Gastrocnemius medialis (tissue), 4 donors: ENCODE measurements around the gene ZNF526. TPM values are rescaled to one million over a fixed set of nuclear protein-coding genes. Genes with fewer than 3 reads are reported as not detected.

Experiments
- ATAC-seq, 2 donors: fragments of 150-250 bp; one replicate each; pipeline ENCODE4 v1.9.1; 2016
- DNase-seq, 2 donors: peaks; one replicate each; pipeline ENCODE4 v3.0.0-alpha.2; 2019
- H3K27ac ChIP-seq, 4 donors: fragments of 200-600 bp; sonication (generic); 1 replicate in 1 of 4; 2 replicates in 3 of 4; pipeline ENCODE4 v1.5.1; 2016 to 2018; ENCODE audit warnings: mild to moderate bottlenecking in 2 of 4, moderate library complexity in 1 of 4
- H3K27me3 ChIP-seq, 3 donors: fragments of 200-600 bp; sonication (generic) in 2 of 3; 1 replicate in 1 of 3; 2 replicates in 2 of 3; pipeline versions ENCODE4 v1.5.1 to v1.6.0; 2016 to 2019; ENCODE audit warnings: mild to moderate bottlenecking in 1 of 3, moderate library complexity in 1 of 3
- H3K36me3 ChIP-seq, 2 donors: fragments of 200-600 bp; sonication (generic) in 1 of 2; one replicate each; pipeline ENCODE4 v1.5.1; 2017 to 2018
- H3K4me1 ChIP-seq, 2 donors: fragments of 200-600 bp; sonication (generic) in 1 of 2; one replicate each; pipeline ENCODE4 v1.5.1; 2016 to 2017; ENCODE audit warnings: mild to moderate bottlenecking in 2 of 2
- H3K4me3 ChIP-seq, 4 donors: fragments of 200-600 bp; sonication (generic) in 3 of 4; 1 replicate in 1 of 4; 2 replicates in 3 of 4; pipeline ENCODE4 v1.5.1; 2016 to 2019; ENCODE audit warnings: mild to moderate bottlenecking in 2 of 4
- H3K9me3 ChIP-seq, 3 donors: fragments of 200-600 bp; sonication (generic) in 2 of 3; 1 replicate in 1 of 3; 2 replicates in 2 of 3; pipeline ENCODE4 v1.5.1; 2016 to 2019
- CTCF ChIP-seq, 5 experiments: fragments of 450-650 bp in 3 of 5; fragments of 200-600 bp in 2 of 5; sonication (generic) in 2 of 5; IDR thresholded peaks in 4 of 5; conservative IDR thresholded peaks in 1 of 5; 1 replicate in 4 of 5; 2 replicates in 1 of 5; pipeline ENCODE4 v1.5.1; 2016 to 2019; ENCODE audit warnings: antibody characterized with exemption in 5 of 5, mild to moderate bottlenecking in 3 of 5, moderate library complexity in 3 of 5
- POLR2A ChIP-seq, 2 donors: fragments of 450-650 bp; IDR thresholded peaks; one replicate each; pipeline ENCODE4 v1.6.1; 2017; ENCODE audit warnings: antibody characterized with exemption in 2 of 2, mild to moderate bottlenecking in 2 of 2, moderate library complexity in 2 of 2
- in situ Hi-C, 4 donors: fragments of 200-750 bp; cut with MboI; loops; one replicate each; pipeline versions ENCODE4 v1.15.0 to v1.8.0; 2017; ENCODE audit warnings: low sequenced_read_pairs in 4 of 4
- intact Hi-C: fragments of 100-400 bp; cut with DNase I; formaldehyde crosslinking; loops from one replicate; pipeline ENCODE4 v1.15.1; 2023; ENCODE audit warnings: low total_unique reads
- total RNA-seq, 4 donors: library from RNA; depleted of rRNA; stranded (reverse); fragments of >200 nt; gene quantifications; one replicate each; pipeline versions ENCODE4 v1.1.0 to v1.2.3, GENCODE V29; 2016

Gene ZNF526
- total RNA-seq, 4 donors from 2014 or later = 3.3 to 5.8 (median 4.9) TPM

- ATAC-seq (no peak), DNase-seq (no peak)
- intact Hi-C loops (loop anchor here (10.0 kb wide), 2 partner anchors 155 to 285 kb away; partner anchors contain the start of genes CNFN and RABAC1), in situ Hi-C loops (loop anchor here in 2 of 4 donors (5.0 to 10.0 kb wide), 2 partner anchors 48 to 85 kb away; partner anchors contain the start of gene MEGF8 (in 1 of the 2))
- Histone ChIP-seq H3K36me3 (peaks cover 0 to 40% of the 10 kb centered on the region in 2 donors), H3K4me1 (peaks cover 23 to 24% of the 10 kb centered on the region in 2 donors), H3K9me3 (no peaks in the 10 kb centered on the region), H3K27me3 (no peaks in the 10 kb centered on the region), H3K4me3 (no peak overlapping the region), H3K27ac (no peak overlapping the region)
- TF ChIP-seq POLR2A (IDR thresholded peaks at IDR 0.05) (no peak), CTCF (IDR thresholded peaks at IDR 0.05 in 4 of 5, conservative IDR thresholded peaks at IDR 0.05 in 1 of 5) (no peak)
Measured at GRCh38 chr19:42239544-42240220, 19.6 kb downstream of the ZNF526 start.

- DNase-seq (no peak), ATAC-seq (no peak)
- Histone ChIP-seq H3K4me3 (peak overlapping the region; percentile 64 to 82 (median 76)), H3K9me3 (no peaks in the 10 kb centered on the region), H3K27me3 (no peaks in the 10 kb centered on the region), H3K27ac (peak overlapping the region in 3 of 4 donors; percentile 86 to 95 (median 87)), H3K36me3 (peaks cover 0 to 24% of the 10 kb centered on the region in 2 donors), H3K4me1 (peaks cover 36% of the 10 kb centered on the region in 2 donors)
- in situ Hi-C loops = loop anchor here in 2 of 4 donors (5.0 to 10.0 kb wide), 2 partner anchors 46 to 84 kb away; partner anchors contain the start of gene MEGF8 (in 1 of the 2)
- TF ChIP-seq POLR2A (IDR thresholded peaks at IDR 0.05) (no peak), CTCF (IDR thresholded peaks at IDR 0.05 in 4 of 5, conservative IDR thresholded peaks at IDR 0.05 in 1 of 5) (no peak)
- intact Hi-C loops = loop anchor here (10.0 kb wide), 2 partner anchors 154 to 286 kb away; partner anchors contain the start of genes CNFN and RABAC1
Measured at GRCh38 chr19:42241279-42241678, 21.2 kb downstream of the ZNF526 start.

GRCh38 chr19:42242069-42242511 is 22.0 kb downstream of the ZNF526 start:
- peaks cover 0 to 17% of the 10 kb centered on the region in 2 donors for H3K36me3 ChIP-seq
- H3K27ac ChIP-seq = peak overlapping the region; percentile 86 to 95 (median 87)
- TF ChIP-seq POLR2A (IDR thresholded peaks at IDR 0.05) = no peak
- TF ChIP-seq CTCF (IDR thresholded peaks at IDR 0.05 in 4 of 5, conservative IDR thresholded peaks at IDR 0.05 in 1 of 5) = peak in 1 of 5 experiments; percentile 9
- peak overlapping the region; percentile 64 to 82 (median 76) for H3K4me3 ChIP-seq
- no peaks in the 10 kb centered on the region for H3K27me3 ChIP-seq
- DNase-seq (no peak), ATAC-seq (no peak)
- no peaks in the 10 kb centered on the region for H3K9me3 ChIP-seq
- intact Hi-C loops = loop anchor here (1.0 to 10.0 kb wide), 3 partner anchors 22 to 287 kb away; partner anchors contain the start of genes CNFN, RABAC1 and ZNF526
- H3K4me1 ChIP-seq = peaks cover 36 to 39% of the 10 kb centered on the region in 2 donors
- in situ Hi-C loops = loop anchor here in 2 of 4 donors (5.0 to 10.0 kb wide), 2 partner anchors 45 to 83 kb away; partner anchors contain the start of gene MEGF8 (in 1 of the 2)

- Histone ChIP-seq H3K4me1 (peaks cover 36 to 39% of the 10 kb centered on the region in 2 donors), H3K36me3 (peaks cover 0 to 17% of the 10 kb centered on the region in 2 donors), H3K27me3 (no peaks in the 10 kb centered on the region), H3K9me3 (no peaks in the 10 kb centered on the region), H3K27ac (peak within 1 kb of the TSS; percentile 86 to 95 (median 87)), H3K4me3 (peak within 1 kb of the TSS; percentile 64 to 82 (median 76))
- intact Hi-C loops (loop anchor here (1.0 to 10.0 kb wide), 4 partner anchors 22 to 288 kb away; partner anchors contain the start of genes CNFN, RABAC1 and ZNF526), in situ Hi-C loops (loop anchor here in 2 of 4 donors (5.0 to 10.0 kb wide), 2 partner anchors 45 to 82 kb away; partner anchors contain the start of gene MEGF8 (in 1 of the 2))
- ATAC-seq (peak; percentile 81 to 87), DNase-seq (peak; percentile 98 to 99)
- peak in 1 of 5 experiments; percentile 17 for TF ChIP-seq CTCF (IDR thresholded peaks at IDR 0.05 in 4 of 5, conservative IDR thresholded peaks at IDR 0.05 in 1 of 5)
- peak; percentile 90 to 92 for TF ChIP-seq POLR2A (IDR thresholded peaks at IDR 0.05)
Measured at GRCh38 chr19:42242512-42243409, 22.6 kb downstream of the ZNF526 start, which contains the start of gene GSK3A. Gene GSK3A (minus strand): TSS chr19:42242602. CDS start chr19:42242465, 137 bp downstream.
